Endometrial microvascular endothelial cells (primary cell): ENCODE data around the gene CNTNAP1. TPM values are rescaled to one million over a fixed set of nuclear protein-coding genes. Genes with fewer than 3 reads are reported as not detected.

Source experiments
- in situ Hi-C: cut with HindIII; loops from 2 replicates; pipeline ENCODE4 v1.10.0; 2017; ENCODE audit warnings: low sequenced_read_pairs, low pct_unique_long_range_greater_than_20kb; ENCODE audit errors: inconsistent ontology term
- total RNA-seq: library from RNA; depleted of rRNA; stranded (reverse); fragments of >200 nt; gene quantifications from one replicate; pipeline ENCODE4 v1.2.3, GENCODE V29; 2015; ENCODE audit errors: inconsistent ontology term

CNTNAP1 gene
- total RNA-seq, 1 donor from 2014 or later, result 29.7 TPM

DNA sequence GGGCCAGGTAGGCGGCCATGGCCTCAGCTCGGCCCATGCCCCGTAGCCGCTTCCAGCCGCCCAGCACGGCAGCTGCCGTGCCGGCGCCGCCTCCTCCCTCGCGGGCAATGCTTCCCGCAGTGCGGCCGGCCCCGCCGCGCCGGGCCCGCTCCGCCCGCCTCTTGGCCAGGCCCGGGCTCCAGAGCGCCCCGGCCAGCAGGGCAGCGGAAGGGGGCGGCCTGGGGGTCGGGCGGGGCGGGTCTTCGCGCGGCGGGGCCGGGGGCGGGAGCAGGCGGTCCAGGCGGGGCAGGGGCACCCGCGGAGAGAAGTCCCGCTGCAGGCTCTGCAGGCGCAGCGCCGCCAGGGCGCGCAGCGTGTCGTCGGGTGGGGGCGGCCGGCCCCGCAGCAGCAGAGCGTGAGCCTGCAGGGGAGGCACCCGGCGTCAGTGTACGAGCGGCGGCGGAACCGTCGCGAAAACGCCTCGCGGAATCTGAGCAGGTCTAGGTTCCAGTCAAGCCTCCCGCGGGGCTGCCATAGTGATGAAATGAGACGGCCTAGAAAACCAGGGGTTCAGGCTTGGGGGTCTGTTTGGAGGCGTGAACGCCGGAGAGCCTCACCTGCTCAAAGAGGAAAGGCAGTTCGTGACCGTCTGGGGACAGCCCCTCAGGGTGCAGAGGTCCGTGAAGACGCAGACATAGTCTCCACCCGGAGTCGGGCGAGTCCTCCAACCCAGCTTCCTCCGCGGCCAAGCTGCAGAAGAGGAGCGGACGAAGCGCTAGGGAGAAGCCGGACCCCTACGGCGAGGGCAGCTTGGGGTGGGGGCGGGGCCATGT, 12.1 kb upstream of the CNTNAP1 start:
- in situ Hi-C loops, result no loop called here

DNA sequence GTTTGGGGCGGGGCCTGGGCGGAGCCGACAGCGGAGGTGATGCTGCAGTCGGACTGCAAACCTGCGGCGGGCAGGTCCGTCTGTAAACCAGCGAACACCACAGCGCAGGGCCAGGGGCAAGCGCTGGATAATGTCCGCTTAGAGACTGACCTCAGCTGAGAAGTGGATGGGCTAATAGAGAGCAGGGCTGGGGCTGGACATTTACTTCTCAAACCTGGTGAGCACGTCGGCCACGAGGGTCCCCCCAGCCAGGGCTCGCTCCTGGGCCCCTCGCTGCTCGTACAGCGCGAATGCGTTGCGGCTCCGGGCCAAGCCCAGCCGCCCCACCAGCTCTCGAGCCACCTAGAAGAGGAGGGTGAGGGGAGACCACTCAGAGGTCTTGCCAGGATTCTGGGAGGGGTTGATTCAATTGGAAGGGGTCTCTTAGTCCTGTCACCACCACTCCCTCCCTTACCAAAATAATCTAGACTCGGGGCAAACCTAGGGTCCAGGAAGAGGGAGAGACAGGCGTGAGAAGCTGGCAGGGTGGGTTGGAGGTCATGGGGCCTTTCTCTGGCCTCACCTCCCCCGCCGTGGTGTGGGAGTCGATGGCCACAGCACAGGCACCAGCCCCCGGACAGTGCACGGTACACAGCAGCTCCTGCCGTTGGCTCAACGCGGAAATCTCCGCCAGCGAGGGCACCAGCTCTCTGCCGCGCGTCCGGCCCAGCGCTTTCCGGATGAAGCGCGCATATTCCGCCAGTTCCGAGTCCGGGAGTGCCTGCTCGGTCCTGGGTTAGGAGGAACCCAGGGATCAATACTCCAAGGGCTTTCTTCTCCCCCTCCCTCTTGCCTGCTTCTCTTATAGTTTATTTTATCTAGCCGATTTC, 11.3 kb upstream of the CNTNAP1 start:
- in situ Hi-C loops, result no loop called here

DNA sequence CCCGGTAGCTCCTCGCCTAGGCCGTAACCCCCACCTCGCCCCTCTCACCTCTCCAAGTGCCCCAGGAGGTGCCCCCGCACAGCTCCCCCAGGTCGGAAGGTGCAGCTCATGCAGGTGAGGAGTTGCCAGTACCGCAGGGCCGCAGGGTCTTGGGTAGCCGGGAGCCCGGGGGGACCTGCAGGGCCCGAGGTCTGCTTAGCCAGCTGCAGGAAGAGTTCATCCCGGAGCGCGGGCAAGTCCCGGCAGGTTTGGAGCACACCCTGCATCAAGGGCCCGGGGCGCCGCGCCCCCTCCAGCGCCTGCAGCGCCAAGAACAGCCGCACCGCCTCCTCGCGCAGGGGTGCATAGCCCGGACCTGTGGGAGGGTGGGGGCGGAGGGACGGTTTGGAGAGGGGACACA, 10.3 kb upstream of the CNTNAP1 start:
- in situ Hi-C loops, result no loop called here

DNA sequence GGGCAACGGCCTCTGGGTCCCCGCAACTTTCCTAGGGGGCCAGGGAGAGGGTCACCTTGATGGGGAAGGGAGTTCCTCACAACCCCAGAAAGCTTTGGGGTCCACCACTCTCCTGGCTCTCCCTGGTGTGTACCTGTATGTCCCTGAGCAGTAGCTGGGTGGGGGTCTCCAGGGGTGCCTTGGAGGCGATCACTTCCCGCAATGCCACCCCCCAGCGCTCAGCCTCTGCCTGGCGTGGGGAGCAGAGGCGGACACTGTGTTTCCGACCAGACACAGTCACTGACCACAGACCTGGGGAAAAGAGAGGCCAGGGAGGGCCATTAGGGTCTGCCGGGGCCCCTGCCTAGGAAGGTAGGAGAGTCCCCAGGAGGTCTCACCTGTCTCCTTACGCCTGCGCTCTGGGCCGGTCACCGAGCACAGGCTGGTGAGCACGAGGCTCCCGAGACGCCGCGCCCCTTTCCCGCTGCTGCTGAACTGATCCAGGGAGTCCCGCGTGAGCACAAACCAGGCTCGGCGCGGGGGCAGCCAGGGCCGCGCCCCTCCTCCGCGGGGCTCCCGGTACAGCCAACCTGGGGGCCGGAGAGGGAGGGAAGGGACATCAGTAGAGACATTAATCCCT, 9.0 kb upstream of the CNTNAP1 start:
- in situ Hi-C loops, result no loop called here

DNA sequence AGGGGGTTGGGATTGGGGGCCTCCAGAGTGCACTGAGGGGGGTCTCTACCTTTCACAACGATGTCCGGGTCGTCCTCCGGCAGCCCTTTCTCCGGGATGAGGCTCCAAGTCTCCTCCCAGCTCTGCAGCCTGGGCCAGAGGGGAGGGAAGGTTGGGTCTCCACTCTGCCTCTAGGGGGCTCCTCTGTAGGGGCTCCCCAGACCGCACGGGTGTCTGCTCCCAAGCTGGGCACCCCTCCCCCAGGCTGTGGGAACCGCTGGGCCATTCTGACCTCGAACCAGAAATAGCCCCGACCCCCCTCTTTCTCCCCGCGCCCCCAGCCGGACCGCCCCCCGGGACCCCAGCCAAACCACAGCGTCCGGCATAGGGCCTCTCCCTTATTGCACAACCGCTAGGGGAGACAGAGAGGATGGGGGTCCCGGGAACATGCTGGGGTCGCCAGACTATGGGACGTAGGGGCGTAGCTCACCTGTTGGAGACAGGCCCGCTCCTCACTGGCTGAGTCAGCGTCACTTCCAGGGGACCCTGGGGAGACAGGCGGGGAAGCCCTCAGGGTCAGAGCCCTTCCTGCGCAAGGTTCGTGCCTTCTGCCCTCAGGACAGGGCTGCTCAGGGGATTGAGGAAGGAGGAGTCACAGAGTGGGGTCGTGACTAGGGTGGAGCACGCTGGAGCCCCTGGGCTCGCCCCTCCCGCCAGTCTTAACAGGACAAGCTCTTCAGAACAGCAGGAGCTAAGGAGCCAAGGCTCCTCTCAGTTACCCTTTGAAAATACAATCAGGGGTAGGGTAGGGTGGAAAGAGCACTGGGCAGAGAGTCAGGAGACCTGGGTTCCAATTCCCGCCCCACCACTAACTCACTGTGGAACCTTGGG, 8.2 kb upstream of the CNTNAP1 start:
- in situ Hi-C loops, result no loop called here

DNA sequence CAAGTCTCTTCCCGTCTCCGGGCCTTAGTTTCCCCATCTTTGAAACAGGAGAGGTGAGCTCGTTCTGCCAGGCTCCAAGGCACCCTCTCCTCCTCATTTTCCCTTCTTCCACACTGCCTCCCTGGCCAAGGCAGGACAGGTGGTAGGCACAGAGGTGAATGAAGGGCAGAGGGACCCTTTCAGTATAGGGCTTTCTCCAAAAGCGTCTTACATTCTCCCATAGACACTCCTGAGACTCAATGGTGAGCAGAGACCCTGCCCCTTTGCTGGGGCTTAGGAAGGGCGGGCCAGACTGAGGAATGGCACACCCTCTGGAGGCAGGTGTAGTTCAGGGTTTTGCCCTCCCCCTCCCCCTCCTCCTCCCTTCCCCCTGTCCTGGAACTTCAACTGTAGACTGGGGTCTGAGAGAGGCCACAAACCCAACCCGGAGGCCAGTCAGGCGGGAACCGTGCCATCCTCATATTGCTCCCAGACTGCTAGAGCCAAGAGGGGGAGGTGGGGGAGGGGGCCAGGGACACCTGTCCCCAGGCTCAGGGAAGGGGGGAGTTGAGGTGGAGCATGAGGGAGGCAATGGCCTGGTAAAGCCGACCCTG, 7.5 kb upstream of the CNTNAP1 start:
- in situ Hi-C loops, result no loop called here

DNA sequence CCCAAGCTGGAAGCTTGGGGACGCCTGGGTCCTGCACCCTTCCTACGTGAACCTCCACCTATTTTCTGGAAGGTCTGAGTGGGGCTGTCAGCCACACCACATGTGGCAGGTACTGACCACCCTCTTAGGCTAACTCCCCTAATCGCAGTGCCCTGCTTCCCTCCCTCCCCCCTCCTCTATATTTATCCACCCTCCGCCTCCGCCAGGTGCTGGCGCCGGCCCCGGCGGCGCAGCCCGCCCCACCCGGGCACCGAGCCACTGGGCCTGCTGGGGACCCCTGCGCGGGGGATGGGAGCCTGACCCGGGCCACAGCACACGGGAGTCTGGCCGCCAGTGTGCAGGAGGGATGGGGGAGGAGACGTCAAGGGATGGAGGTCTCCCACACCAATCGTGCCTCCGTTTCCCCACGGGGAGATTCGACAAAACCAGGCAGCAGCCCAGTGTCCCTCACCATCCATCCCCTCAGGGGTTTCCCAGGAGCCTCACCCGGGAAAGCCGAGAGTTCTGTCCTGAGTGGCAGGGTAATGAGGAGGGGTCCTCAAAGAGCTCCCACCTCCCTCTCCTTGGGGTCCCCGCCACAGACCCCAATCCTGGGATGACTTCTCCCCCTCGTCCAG, 6.9 kb upstream of the CNTNAP1 start:
- in situ Hi-C loops, result no loop called here

DNA sequence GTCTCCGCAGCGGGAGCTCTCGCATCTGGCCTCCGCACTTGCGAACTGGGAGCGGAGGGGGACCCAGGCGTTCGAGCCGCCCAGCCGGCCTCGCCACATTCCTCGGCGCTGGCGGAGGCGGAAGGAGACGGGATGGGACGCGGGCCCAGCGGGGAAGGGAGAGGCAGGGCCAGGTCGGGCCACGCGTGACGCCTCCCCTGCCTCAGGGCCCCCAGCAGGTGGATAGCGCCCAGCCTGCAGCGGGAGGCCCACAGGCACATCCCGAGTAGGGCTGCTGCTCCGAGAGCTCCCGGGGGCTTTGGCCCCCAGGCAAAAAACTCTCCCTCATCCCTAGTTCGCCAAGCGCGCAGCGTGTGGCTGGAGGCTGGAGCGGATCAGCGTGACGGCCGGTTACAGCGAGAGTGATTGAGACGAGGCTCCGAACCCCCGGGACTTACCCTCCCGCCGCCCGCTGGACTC, 6.3 kb upstream of the CNTNAP1 start:
- in situ Hi-C loops, result no loop called here

DNA sequence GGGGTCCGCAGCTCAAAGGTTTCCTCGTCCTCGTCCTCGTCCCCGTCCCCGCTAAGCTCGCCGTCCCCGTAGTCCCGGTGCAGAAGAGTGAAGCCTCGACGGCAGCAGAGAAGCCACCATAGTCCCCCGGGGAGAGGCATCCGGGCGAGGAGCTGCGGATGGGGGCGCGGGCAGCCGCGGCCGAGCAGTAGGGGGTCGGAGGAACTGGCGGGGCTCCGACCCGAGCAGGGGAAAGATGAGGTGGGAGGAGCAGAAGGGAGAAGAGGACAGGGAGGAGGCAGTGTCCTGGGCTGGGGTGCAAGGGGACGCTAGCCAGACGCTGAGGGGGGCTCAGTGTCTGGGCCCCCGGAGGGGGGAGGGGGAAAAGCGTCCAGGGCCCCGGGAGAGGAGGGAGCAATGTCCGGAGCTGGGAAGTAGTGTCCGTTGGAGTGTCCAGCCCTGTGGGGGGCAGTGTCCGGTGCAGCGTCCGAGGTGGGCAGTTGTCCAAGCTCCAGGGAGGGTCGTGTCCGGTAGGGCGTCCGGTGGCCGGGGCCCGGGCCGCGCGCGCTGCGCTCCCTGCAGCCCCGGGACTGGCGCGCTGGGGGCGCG, 5.8 kb upstream of the CNTNAP1 start, which contains the start of gene PLEKHH3:
Gene PLEKHH3, minus strand, starts transcription at position 571 of the 588 bp plus-strand sequence. Its CDS starts 431 bp downstream, at position 140.
- in situ Hi-C loops, result no loop called here

DNA sequence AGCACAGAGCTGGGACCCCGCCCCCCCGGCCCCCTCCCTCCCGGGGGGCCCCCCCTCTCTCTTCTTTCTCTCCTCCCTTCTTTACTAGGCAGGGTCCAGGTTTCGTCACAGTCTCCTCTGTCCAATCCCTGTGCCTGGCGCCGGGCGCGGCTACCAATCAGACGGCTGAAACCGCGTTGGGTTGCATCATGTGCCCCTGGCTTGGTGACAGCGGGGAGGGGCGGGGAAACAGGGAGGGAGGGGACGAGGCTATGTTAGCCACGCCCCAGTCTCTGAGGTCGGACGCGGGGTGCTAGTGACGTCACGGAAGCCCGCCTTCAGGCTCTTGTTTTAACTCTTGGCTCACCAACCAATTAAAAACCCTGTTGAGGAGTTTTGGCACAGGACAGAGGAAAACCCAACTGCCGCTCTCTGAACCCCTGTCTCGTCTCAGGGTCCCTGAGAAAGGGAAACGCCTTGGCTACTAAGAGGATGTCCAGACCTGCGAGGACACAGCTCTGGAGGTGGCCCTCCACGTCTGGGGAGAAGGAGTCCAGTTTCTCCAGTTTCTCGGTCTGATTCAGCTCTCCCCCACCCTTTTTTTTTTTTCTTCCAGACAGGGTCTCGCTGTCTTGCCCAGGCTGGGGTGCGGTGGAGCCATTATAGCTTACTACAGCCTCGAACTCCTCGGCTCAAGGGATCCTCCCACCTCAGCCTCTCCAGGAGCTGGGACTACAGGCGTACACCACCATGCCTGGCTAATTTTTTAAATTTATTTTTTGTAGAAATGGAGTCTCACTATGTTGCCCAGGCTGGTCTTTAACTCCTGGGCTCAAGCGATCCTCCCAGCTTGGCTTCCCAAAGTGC, 5.1 kb upstream of the CNTNAP1 start:
- in situ Hi-C loops, result no loop called here

DNA sequence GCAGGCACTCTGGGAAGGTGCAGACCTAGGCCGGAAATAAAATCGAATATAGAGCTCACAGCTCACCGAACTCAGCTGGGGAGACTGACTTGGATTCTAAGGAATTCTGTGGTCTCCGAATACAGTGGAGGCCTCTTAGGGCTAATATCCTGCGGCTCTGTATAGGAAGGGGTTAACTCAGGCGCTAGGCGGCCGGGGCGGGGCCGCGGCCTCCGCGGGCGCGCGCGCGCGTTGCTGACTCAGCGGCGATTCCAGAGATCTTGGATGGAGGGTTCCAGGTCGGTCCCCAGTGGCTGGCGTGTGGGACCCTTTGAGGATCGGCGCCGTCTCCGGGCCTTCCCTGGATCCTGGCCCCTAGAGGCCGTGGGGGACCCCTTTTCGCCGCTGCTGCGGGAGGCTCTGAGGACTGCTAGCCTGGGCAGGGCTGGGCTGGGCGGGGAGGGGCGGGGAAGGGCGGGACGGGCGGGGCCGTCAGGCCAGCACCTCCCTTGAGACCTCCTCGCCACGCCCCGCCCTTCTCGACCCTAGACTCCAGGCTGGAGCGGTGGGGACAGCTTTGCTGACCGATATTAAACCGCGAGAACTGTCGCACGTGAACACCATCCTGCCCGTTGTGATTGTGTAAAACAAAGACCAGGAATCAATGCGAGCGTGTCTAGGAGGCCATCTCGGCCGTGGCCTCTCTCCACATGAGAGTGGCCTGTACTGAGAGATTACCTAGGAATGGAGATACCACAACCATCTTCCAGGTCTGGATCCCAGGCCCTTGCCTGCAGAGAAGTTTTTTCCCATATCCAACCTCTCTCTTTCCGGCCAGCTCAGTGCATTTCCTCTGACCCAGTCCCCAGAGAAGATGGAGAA, 4.2 kb upstream of the CNTNAP1 start:
- in situ Hi-C loops, result no loop called here

DNA sequence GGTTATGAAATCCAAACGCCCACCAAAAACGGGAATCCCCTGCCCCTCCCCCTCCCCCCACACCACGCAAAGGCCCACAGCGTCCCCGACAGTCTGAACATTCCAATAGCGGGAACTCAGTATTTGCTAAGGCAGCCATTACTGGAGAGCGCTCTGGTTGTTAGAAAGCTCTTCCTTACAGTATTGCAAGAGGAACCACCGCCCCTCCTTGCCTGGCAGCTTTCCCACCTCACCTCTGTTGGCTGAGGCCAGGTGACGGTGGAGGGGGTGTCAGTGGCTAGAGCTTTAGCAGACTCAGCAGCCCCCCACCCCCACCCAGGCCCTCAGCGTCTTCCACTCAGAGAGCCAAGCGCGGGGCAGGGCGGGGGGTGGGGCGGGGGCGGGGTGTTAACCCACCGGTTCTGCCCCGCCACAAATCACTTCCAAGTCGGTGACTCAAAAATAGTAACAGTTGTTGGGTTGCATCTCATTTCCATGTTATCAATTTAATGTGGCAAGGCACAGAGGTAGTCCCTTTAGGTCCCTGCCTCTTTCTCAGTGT, 3.3 kb upstream of the CNTNAP1 start:
- in situ Hi-C loops, result no loop called here

DNA sequence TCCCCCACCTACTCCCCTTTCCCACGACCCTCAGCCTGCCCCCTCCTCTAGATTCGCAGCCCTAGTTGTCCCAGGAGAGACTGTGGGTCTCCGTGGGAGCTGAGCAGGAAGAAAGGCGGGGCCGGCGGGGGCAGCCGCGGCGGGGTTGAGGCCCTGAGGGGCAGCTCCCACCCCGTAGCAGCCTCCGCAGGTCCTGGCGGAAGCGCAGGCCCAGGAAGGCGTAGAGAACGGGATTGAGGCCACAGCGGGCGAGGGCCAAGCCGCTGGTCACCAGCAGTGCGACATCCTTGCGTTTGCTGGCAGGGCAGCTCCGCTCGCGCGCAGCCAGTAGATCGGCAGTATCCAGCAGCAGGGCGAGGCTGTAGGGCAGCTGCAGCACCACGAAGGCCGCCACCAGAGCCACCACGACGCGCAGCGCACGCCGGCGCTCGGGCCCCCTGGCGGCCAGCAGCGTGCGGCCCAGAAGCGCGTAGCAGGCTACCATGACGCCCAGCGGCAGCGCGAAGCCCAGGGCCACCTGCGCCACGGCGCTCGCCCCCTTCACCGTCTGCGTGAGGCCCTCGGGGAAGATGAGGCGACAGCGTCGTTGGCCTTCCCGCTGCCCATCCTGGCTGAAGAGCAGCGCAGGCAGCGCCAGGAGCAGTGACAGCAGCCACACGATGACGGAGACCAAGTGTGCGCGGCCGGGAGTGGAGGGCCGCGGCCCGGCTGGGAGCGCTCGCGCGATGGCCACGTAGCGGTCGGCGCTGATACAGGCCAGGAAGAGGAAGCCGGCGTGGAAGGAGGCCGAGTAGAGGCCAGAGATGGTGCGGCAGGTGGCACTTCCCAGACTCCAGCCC, 2.6 kb upstream of the CNTNAP1 start:
- in situ Hi-C loops, result loop anchor here (10.0 kb wide), 1 partner anchor 75 kb away; the partner anchor contains the start of genes RETREG3 and TUBG1

DNA sequence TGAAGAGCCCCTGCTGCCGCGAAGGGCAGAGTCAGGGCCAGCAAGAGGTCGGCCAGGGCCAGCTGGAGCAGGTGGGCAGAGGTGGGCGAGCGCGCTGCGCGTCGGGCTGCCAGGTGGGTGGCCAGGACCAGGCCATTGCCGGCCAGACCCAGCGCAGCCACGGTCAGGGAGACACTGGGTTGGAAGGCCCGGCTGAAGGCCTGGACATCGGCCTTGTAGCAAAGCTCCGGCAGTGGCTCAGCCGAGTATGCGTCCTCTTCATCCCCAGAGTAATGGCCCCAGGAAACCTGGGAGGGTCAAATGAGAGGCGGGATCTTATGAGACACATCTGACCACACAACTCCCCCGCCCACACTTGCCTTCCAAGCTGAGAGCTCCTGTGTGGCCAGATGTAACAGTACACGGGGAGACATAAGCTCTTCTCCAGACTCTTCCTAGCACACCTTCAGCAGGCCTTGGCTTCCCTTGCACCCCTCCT, 2.0 kb upstream of the CNTNAP1 start:
- in situ Hi-C loops, result loop anchor here (10.0 kb wide), 1 partner anchor 76 kb away; the partner anchor contains the start of genes RETREG3 and TUBG1
